HEK293 (cell line): ENCODE results near the gene HOXB7.

Experiments
- BCL11A ChIP-seq: fragments of 450-650 bp; formaldehyde crosslinking; IDR thresholded peaks from 2 replicates; pipeline ENCODE4 v1.5.1; 2016; ENCODE audit warnings: low read depth, missing biosample characterization, missing genetic modification characterization
- FEZF1 ChIP-seq: fragments of 450-650 bp; formaldehyde crosslinking; IDR thresholded peaks from 2 replicates; pipeline ENCODE4 v1.5.1; 2016; ENCODE audit warnings: missing biosample characterization, missing genetic modification characterization
- HOXD13 ChIP-seq: sonication (generic); formaldehyde crosslinking; IDR thresholded peaks from 2 replicates; pipeline ENCODE4 v1.8.0; 2022; ENCODE audit warnings: missing genetic modification reagents, borderline replicate concordance
- KLF16 ChIP-seq: fragments of 450-650 bp; formaldehyde crosslinking; IDR thresholded peaks from 2 replicates; pipeline ENCODE4 v1.5.1; 2017; ENCODE audit warnings: missing biosample characterization, missing genetic modification characterization
- KLF7 ChIP-seq: fragments of 450-650 bp; formaldehyde crosslinking; IDR thresholded peaks from 2 replicates; pipeline ENCODE4 v1.5.1; 2016; ENCODE audit warnings: missing biosample characterization, missing genetic modification characterization, borderline replicate concordance
- MEIS1 ChIP-seq: sonication (generic); formaldehyde crosslinking; IDR thresholded peaks from 2 replicates; pipeline ENCODE4 v1.8.1; 2022; ENCODE audit warnings: missing genetic modification reagents, mild to moderate bottlenecking, borderline replicate concordance
- PRDM10 ChIP-seq: fragments of 450-650 bp; formaldehyde crosslinking; IDR thresholded peaks from 2 replicates; pipeline ENCODE4 v1.5.1; 2016; ENCODE audit warnings: missing biosample characterization, missing genetic modification characterization
- PRDM6 ChIP-seq: fragments of 450-650 bp; formaldehyde crosslinking; IDR thresholded peaks from 2 replicates; pipeline ENCODE4 v1.5.1; 2017; ENCODE audit warnings: missing biosample characterization, missing genetic modification characterization
- SP7 ChIP-seq: fragments of 450-650 bp; formaldehyde crosslinking; IDR thresholded peaks from 2 replicates; pipeline ENCODE4 v1.5.1; 2016; ENCODE audit warnings: missing biosample characterization, missing genetic modification characterization
- TSHZ1 ChIP-seq: fragments of 450-650 bp; formaldehyde crosslinking; IDR thresholded peaks from 2 replicates; pipeline ENCODE4 v1.5.1; 2016; ENCODE audit warnings: missing biosample characterization, missing genetic modification characterization, borderline replicate concordance
- YY1 ChIP-seq: fragments of 450-650 bp; formaldehyde crosslinking; IDR thresholded peaks from 2 replicates; pipeline ENCODE4 v1.5.1; 2018; ENCODE audit warnings: missing biosample characterization, missing genetic modification characterization
- ZBTB17 ChIP-seq: fragments of 450-650 bp; formaldehyde crosslinking; IDR thresholded peaks from 2 replicates; pipeline ENCODE4 v1.5.1; 2016; ENCODE audit warnings: missing biosample characterization, missing genetic modification characterization
- ZBTB44 ChIP-seq: fragments of 450-650 bp; IDR thresholded peaks from 2 replicates; pipeline ENCODE4 v1.5.1; 2018; ENCODE audit warnings: missing biosample characterization, mild to moderate bottlenecking, missing genetic modification characterization
- ZBTB6 ChIP-seq: fragments of 450-650 bp; formaldehyde crosslinking; IDR thresholded peaks from 2 replicates; pipeline ENCODE4 v1.5.1; 2017; ENCODE audit warnings: missing biosample characterization, missing genetic modification characterization
- ZFP41 ChIP-seq: fragments of 450-650 bp; formaldehyde crosslinking; IDR thresholded peaks from 2 replicates; pipeline ENCODE4 v1.5.1; 2016; ENCODE audit warnings: missing biosample characterization, missing genetic modification characterization, borderline replicate concordance
- ZNF10 ChIP-seq: fragments of 450-650 bp; formaldehyde crosslinking; IDR thresholded peaks from 2 replicates; pipeline ENCODE4 v1.5.1; 2017; ENCODE audit warnings: missing biosample characterization, missing genetic modification characterization
- ZNF24 ChIP-seq: fragments of 450-650 bp; formaldehyde crosslinking; IDR thresholded peaks from 2 replicates; pipeline ENCODE4 v1.5.1; 2016; ENCODE audit warnings: missing biosample characterization, missing genetic modification characterization
- ZNF366 ChIP-seq: fragments of 450-650 bp; formaldehyde crosslinking; conservative IDR thresholded peaks from 2 replicates; pipeline ENCODE4 v1.5.1; 2016; ENCODE audit warnings: missing biosample characterization, missing genetic modification characterization
- ZNF433 ChIP-seq: fragments of 450-650 bp; formaldehyde crosslinking; IDR thresholded peaks from 2 replicates; pipeline ENCODE4 v1.5.1; 2016; ENCODE audit warnings: missing biosample characterization, missing genetic modification characterization, low read depth
- ZNF514 ChIP-seq: fragments of 450-650 bp; formaldehyde crosslinking; IDR thresholded peaks from 2 replicates; pipeline ENCODE4 v1.5.1; 2016; ENCODE audit warnings: missing biosample characterization, missing genetic modification characterization
- ZNF548 ChIP-seq: fragments of 450-650 bp; formaldehyde crosslinking; IDR thresholded peaks from 2 replicates; pipeline ENCODE4 v1.5.1; 2016; ENCODE audit warnings: missing biosample characterization, missing genetic modification characterization
- ZNF624 ChIP-seq: fragments of 450-650 bp; formaldehyde crosslinking; IDR thresholded peaks from 2 replicates; pipeline ENCODE4 v1.5.1; 2017; ENCODE audit warnings: missing biosample characterization, missing genetic modification characterization
- ZNF664 ChIP-seq: fragments of 450-650 bp; formaldehyde crosslinking; IDR thresholded peaks from 2 replicates; pipeline ENCODE4 v1.5.1; 2016; ENCODE audit warnings: missing biosample characterization, missing genetic modification characterization
- ZNF670 ChIP-seq: fragments of 450-650 bp; formaldehyde crosslinking; IDR thresholded peaks from 2 replicates; pipeline ENCODE4 v1.5.1; 2016; ENCODE audit warnings: missing biosample characterization, missing genetic modification characterization, low read depth
- ZNF830 ChIP-seq: fragments of 450-650 bp; IDR thresholded peaks from 2 replicates; pipeline ENCODE4 v1.5.0; 2018; ENCODE audit warnings: missing biosample characterization, missing genetic modification characterization, low read depth, mild to moderate bottlenecking, moderate library complexity
- ZXDB ChIP-seq: fragments of 450-650 bp; formaldehyde crosslinking; IDR thresholded peaks from 2 replicates; pipeline ENCODE4 v1.5.1; 2016; ENCODE audit warnings: missing biosample characterization, missing genetic modification characterization

The HOXB7 gene

GRCh38 chr17:48604770-48605329 lies 6.0 kb downstream of the HOXB7 start, which contains the start of gene HOXB6 (continued):
- TF ChIP-seq ZBTB6 (tag by site-specific recombination) (peak; percentile 24; the same call in 1 of the 2 replicates), ZNF624 (peak; percentile 37; the same call in 1 of the 2 replicates), PRDM6 (tag by site-specific recombination) (peak; percentile 82), ZNF514 (tag by site-specific recombination) (no peak), SP7 (tag by site-specific recombination) (no peak), FEZF1 (no peak), KLF16 (tag by site-specific recombination) (peak; percentile 56; the same call in 1 of the 2 replicates), PRDM10 (tag by site-specific recombination) (no peak), YY1 (tag by site-specific recombination) (peak; percentile 25; the same call in 1 of the 2 replicates), ZXDB (tag by site-specific recombination) (peak; percentile 69), ZBTB17 (no peak), ZFP41 (tag by site-specific recombination) (no peak), MEIS1 (CRISPR knock-in tag) (no peak), ZNF664 (no peak), HOXD13 (CRISPR knock-in tag) (peak; percentile 72; the same call in 1 of the 2 replicates), TSHZ1 (tag by site-specific recombination) (0 out of 2 replicates have a peak, but pooled peaks have one; percentile 12), ZNF10 (tag by site-specific recombination) (no peak), ZNF830 (tag by site-specific recombination) (no peak), KLF7 (tag by site-specific recombination) (no peak; the same call in 1 of the 2 replicates), ZNF24 (tag by site-specific recombination) (peak; percentile 79), ZNF548 (tag by site-specific recombination) (no peak), ZNF366 (tag by site-specific recombination) (peak; percentile 55), ZNF433 (tag by site-specific recombination) (no peak), ZBTB44 (tag by site-specific recombination) (peak; percentile 71), ZNF670 (tag by site-specific recombination) (no peak), BCL11A (tag by site-specific recombination) (no peak)
